Ramos (cell line): ENCODE data around the gene LAPTM4A.
"Not testable (repeated sequence)": the region's sequence is repeated elsewhere in the genome, so short reads cannot be mapped to it uniquely, and the experiment has no call there.

Experiments
- in situ Hi-C: fragments of 300-500 bp; cut with MboI; formaldehyde crosslinking; loops from one replicate; pipeline ENCODE4 v1.14.3; 2022; ENCODE audit warnings: low sequenced_read_pairs; ENCODE audit not compliant: unreplicated experiment

The LAPTM4A gene

DNA sequence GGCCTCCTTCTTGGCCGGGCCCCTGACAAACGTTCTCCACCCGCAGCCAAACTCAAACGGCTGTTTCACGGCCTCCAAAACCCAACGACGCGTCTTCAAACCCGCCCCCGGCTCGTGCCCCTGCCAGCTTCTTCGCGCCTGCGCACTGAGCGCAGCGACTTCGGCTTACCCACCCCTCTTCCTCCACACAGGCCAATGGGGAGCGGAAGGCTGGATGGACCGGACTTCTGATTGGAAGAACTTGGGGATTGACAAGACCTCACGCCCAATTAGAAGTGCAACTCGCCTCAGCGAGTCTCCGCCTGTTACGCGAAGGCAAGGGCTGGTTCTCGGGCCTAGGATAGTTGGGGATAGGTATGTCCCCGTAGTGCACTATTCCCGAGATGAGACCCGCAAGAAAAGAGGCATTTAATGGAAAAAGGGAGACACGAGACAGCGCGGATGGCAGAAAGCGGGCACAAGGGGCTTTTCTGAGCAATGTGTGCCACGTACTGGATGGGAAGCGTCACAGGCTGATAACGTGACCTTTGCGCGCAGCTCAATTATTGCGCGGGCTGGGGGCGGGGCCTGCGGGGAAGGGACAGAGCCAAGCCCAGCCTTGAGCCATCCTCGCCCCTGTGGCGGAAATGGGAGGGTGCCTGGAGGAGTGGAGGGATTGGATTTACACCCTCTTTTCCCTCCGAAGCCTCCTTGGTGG lies at the start of gene LAPTM4A:
TSS of gene LAPTM4A (minus strand) at position 97 of the 697 bp plus-strand sequence. CDS start 108 bp downstream, outside the sequence.
- in situ Hi-C loops = no loop called here

DNA sequence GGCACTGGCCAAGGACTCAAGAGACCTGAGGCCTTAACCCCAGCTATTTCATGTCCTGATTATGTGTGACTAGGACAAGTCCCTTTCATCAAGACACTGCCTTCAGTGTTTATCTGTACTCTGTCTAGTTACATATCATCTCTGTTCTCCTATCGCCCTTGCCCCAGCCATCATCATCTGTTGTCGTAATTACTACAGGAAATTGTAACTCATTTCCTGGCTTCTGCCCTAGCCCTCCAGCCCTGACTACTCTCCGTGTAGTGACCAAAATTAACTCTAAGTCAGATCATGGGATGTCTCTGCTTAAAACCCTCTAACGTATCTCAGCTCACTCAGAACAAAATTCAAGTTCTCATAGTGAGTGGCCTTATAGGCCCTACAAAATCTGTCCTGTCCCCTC lies 49.3 kb upstream of the LAPTM4A start:
- in situ Hi-C loops = no loop called here

DNA sequence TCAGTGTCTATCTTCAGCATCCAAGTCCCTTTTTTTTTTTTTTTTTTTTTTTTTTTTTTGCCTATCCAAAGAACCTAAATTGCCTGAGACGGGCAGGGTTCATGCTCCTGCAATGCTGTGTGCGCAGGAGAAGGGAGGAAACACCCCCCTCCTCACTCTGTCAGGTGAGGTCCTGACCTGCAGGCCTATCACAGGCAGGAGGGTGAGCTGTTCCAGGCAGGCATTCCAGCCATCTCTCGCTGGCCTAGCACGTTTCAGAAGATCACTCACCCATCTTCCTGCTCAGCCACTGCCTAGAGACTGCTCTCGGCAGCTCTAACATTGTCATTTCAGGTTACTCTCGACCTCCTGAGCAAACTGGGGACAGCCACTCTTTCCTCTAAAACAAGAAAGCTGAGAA lies 48.4 kb upstream of the LAPTM4A start:
- in situ Hi-C loops = loop anchor here (10.0 kb wide), 1 partner anchor 75 kb away; no protein-coding TSS in a partner anchor

DNA sequence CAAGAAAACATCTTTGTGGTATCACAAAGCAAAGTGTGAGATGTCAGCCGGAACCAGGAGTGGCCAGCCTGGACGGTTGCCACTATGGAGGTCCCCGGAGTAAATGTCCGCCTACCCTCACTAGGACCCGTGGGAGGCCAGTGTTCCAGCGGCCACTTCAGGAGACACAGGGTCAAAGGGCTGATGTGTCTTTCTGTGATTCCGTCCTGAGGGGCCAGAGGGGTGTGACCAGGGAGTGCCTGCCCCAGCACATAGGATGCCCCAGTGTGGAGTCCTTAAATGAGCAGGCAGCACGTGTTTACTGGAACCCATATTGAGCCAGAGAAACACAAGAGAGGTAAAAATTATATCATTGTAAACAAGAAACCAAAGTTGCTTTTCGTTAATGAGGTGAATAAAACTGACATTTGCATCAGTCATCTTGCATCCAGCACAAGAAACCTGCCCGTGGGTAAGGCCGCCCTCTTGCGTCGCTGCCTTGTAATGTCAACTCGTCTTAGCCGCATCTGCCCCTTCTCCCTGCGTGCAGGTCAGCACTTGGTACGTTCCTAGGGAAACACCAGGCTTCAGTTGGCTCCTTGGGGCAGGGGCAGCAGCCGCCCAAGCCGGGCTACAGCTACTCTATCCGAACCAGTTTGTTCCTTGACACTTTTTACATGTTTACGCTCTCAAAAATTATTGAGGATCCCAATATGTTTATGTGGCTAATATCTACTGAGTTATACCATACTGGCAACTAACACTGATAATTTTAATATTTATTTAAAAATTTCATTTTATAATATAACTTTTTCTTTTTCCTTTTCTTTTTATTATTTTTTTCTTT lies 46.7 kb upstream of the LAPTM4A start:
- in situ Hi-C loops = loop anchor here (10.0 kb wide), 1 partner anchor 73 kb away; no protein-coding TSS in a partner anchor

DNA sequence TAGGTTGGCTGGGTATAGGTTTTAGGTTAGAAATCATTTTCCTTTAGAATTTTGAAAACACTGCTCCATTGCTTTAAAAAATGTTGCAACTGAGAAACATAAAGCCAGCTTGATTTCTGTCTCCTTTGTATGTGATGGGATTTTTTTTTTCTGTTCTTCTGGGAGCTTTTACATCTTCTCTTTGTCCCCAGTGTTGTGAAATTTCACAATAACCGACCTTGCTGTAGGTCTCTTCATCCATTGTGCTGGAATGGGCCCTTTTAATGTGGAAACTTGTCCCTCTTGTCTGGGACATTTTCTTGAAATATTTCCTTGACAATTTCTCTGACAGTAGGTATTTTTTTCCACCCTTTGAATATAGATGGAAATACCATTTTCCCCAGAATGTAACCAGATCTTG lies 44.0 kb upstream of the LAPTM4A start:
- in situ Hi-C loops = loop anchor here (10.0 kb wide), 1 partner anchor 71 kb away; no protein-coding TSS in a partner anchor

DNA sequence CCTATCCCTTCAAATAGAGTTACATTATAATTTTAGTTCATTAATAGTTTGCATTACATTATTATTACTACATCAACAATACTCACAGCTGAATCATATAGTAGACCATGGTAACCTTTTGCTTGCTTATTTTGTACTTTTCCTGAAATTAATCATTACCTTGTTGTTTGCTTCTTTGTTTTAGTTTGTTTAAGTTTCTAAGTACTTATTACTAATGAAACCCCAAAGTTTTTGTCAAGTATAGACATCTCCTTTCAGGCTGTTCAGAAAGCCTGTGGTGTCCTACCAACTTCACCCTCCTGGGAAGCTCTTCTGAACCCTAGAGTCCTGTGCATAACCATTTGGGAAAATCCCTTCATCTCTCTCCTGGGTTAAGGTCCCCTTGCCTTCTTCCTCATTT lies 43.5 kb upstream of the LAPTM4A start:
- in situ Hi-C loops = loop anchor here (10.0 kb wide), 1 partner anchor 70 kb away; no protein-coding TSS in a partner anchor

DNA sequence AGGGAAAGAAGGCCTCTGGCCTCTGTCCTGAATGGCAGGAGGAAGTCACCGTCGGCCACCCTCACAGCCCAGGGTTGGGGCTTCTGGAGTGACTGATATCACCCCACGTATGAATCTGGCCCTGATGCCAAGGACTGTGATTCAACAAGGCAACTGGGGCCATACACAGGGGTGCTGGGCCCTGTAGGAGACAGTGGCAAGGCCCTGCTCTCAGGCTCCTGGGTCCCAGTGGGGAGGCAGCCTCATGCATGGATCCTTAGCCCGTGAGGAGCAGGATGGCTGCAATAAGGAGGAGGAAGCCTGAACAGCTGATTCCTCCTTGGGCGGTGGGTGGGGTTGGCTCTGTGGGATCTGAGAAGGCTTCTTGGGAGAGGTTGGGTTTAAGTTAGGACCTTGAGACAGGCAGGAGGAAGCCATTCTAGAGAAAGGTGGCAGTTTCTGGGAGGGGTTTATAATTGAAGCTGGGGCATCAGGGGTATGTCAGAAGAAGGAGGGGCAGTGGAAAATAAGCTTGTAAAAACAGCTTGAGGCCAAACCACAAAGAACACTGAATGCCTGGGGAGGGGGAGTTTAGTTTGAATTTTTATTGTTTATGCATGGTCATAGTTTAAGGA lies 42.8 kb upstream of the LAPTM4A start:
- in situ Hi-C loops = loop anchor here (10.0 kb wide), 1 partner anchor 69 kb away; no protein-coding TSS in a partner anchor

DNA sequence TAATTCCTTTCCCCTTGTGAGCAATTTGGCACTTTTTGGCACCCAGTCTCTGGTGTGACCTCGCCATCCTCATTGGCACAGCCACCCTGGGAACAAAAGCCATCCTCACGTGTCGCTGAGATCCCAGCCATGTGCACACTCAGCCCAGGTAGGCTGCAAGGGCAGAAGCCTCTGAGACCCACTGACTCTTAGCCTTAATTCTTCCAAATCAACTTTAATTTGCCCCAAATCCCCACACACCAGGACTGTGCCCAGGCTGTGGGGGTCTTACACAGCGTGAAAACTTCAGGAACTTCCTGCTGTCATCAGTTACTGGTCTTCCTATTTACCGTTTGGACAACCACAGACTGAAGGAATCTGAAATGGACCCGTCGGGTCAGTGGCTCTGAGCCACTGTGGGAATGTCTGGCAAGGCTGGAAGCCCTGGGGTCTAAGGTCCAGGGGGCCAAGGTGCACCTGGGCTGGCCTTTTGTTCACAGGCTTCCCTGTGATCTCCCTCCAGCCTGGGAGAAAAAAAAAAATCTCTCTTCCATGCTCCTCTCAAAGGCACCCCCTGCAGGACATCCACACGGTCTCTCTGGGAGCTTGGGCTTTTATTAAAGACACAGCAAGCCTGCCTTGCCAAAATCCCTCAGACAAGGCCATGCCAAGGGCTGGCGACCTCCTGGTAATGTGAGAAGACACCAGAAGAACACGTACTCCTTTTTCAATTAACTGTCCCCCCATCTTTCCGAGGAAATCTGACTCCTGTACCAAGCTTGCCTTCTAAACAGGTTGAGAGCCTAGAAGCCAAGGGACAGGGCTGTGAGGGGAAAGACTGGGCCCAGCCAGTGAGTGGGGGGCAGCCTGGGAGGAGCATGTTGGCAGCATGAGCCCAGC lies 42.1 kb upstream of the LAPTM4A start:
- in situ Hi-C loops = loop anchor here (10.0 kb wide), 1 partner anchor 69 kb away; no protein-coding TSS in a partner anchor

DNA sequence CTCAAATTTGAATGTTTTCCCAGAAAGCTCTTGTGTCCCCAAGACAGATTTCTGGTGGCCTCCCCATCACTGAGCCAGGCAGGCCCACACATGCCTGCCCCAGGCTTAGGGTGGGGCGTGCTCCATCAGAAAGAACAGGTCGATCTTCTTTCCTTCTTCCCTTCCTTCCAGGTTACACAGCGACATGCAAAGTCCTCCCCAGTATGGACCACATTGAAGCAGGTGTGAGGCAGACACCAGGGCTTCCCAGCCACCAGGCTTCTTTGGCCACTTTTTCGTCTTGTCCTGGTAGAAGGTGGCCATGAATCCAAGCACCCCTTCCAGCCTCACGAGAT lies 41.4 kb upstream of the LAPTM4A start:
- in situ Hi-C loops = loop anchor here (10.0 kb wide), 1 partner anchor 68 kb away; no protein-coding TSS in a partner anchor

DNA sequence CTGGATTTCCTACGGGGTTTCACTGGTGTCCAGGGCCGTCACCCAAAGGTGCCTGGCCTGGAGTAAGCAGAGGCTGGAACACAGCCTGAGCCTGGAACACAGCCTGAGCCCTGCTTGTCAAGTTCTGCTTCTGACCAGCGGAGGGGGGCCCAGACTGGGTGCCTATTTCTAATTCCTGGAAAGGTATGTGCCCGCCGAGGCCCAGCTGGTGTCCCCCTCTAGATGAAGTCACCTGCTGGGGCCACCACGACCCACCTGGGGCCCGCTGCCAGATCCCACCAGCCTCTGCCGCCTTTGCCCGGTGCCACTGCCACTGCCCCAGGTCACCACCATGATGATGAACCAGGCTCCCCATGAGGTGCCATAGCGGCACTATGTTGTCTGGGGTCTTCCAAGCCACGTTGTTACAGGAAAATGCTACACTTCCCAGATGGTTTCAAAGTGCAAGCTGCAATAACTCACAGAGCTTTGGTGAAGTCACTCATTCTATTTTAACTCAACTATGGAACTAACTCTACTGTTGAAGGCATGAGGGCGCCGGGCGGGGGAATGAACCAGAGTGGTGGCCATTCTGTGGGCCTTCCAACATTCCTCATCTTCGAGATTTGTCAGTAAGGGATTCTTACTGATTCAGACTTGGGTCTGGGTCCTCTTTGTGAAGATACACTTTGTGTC lies 40.9 kb upstream of the LAPTM4A start:
- in situ Hi-C loops = loop anchor here (10.0 kb wide), 1 partner anchor 68 kb away; no protein-coding TSS in a partner anchor

DNA sequence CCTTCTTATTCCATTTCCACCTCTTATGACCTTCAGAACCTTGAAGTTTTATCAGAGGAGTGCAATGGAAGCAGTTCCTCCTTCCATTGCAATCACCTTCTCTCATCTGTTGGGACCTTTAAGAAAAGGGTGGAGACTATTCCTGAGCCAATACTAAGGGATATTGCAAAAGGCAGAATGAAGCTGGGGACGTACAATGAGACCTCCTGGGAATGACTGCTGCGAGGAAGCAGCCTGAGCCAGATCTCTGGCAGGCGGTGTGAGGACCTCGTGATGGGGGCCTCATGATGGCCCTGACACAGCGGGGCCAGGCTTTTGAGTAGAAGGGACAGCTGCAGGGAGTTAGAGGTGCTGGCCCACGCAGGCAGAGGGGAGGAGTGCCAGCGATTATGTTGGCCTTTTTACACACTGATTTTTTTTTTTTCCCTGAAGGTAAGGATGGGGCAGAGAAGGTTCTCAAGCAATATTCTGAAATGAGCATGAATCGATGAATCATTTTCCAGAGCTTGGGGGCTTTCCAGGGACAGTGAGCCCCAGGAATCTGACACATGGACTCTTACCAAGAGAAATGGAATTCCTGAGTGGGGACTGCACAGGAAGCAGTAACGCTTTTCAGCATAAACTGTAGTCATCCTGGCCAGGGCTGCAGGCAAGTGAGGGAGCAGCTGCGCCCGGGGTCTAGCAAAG lies 40.0 kb upstream of the LAPTM4A start:
- in situ Hi-C loops = loop anchor here (10.0 kb wide), 1 partner anchor 67 kb away; no protein-coding TSS in a partner anchor

DNA sequence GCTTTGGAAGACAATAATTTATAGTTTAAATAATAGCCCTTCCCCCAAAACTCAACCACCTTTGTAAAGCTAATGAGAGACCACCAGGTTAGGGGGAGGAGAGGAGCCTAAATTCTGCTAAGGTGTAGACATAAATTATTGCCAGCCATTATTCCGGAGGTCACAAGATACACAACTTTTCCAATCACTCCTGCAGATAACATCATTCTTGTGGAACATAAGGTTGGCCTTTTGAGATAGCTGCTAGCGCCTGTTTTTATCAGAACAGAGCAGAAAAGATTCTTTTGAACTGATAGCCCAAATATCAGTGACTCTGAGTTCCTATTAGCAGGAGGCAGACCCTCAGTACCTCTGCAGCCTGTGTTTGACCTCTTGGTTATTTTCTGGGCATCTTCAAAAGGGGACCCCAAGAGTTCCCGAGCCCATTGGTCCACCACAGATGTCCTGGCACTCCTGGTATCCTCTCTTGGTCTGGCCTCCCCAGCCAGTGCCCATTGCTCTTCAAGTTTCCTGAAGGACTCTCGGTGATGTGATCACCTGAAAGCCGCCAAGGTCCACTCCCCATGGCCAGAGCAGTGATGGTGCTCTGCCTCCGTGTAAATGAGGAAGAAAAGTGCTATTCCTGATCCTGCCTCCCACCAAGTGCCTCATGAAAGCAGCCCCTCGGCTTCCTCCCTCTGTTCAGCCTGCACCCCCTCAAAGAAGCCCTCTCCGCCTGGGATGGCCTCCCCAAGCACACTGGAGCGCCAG lies 38.5 kb upstream of the LAPTM4A start:
- in situ Hi-C loops = loop anchor here (10.0 kb wide), 1 partner anchor 65 kb away; no protein-coding TSS in a partner anchor

DNA sequence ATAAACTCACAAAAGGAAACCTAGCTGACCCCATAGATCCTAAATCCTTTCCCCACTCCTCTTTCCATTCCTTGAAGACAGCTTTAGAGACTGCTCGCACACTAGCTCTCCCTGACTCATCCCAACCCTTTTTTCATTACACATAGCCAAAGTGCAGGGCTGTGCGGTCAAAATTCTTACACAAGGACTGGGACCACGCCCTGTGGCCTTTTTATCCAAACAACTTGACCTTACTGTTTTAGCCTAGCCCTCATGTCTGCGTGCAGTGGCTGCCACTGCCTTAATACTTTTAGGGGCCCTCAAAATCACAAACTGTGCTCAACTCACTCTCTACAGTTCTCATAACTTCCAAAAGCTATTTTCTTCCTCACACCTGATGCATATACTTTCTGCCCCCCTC lies 34.5 kb upstream of the LAPTM4A start:
- in situ Hi-C loops = not testable (repeated sequence)

DNA sequence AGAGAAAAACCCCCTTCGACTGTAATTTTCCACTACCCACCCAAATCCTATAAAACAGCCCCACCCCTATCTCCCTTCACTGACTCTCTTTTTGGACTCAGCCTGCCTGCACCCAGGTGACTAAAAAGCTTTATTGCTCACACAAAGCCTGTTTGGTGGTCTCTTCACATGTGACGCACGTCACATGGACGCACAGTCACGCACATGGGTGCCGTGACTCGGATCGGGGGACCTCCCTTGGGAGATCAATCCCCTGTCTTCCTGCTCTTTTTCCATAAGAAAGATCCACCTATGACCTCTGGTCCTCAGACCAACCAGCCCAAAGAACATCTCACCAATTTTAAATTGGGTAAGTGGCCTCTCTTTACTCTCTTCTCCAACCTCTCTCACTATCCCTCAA lies 31.4 kb upstream of the LAPTM4A start:
- in situ Hi-C loops = not testable (repeated sequence)

DNA sequence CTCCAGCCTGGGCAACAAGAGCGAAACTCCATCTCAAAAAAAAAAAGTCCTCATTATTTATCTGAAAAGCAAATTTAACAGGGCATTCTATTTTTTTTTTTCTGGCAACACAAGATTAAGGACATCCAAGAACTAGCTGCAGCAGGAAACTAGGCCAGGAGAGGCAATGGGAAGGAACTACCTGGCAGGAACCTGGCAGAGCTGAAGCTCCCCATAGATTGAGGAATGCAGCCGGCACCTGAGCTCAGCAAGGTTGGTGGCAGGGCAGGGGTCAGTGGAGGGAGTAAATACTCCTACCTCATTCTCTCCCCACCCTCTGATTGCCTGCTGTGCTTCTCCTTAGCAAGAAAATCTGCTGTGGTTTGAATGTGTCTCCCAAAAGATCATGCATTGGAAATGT lies 30.4 kb upstream of the LAPTM4A start:
- in situ Hi-C loops = no loop called here

DNA sequence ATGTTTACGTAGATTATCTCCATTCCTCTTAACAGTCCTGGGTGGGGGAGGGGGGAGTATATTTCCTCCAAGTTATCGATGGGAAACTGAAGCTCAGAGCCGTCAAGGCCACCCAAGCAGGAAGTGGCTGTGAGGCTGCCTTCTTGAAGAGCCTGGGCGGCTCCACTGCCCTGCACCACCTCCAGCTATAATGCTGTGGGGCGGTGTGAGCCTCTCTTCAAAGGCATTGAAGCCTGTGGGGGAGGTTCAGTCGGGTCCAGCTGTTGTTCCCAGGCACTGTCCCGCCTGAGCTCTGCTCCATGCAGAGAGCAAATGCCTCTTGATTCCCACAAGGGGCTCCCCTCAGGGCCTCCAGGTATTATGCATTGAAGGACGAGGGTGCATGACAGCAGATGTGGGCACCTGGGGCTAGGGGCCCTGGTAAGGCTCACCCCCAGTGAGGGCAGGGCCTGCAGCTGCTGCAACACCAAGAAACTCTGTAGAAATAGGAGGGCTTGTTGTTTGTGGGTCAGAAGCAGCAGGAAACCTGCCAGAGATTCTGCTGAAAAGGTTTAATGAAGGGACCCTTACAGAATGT lies 29.5 kb upstream of the LAPTM4A start:
- in situ Hi-C loops = no loop called here

DNA sequence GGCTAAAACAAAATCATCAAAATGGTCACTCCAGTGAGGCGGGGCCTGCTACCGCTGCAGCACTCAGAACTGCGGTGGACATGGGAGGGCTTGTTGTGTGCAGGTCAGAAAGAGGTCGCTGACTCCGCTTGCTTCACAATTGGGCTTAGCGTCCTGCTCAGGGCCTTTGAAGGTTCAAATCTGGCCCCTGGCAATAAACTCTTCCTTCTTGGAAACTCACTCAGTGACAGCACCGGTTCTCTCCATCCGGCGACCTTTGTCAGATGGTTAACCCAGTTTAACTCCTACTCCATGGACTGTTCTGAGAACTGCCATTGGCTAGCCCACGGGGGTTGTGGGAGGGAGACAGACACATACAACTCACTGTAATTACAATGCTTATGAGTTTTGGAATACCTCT lies 29.0 kb upstream of the LAPTM4A start:
- in situ Hi-C loops = no loop called here
